Activated T-cell treated with anti-CD3 and anti-CD28 coated beads, Interleukin-2, amount 50 U/mL, for 1 hour (primary cell): ENCODE measurements around the gene STOML3.

ENCODE experiments used
- DNase-seq: peaks from one replicate; pipeline ENCODE4 v3.0.0-alpha.2; 2020

The STOML3 gene

GRCh38 chr13:38979891-38980749 lies 10.5 kb downstream of the STOML3 start:
- no peak for DNase-seq

- no peak for DNase-seq
Observed at GRCh38 chr13:38970380-38971051, 20.1 kb downstream of the STOML3 start.

DNA sequence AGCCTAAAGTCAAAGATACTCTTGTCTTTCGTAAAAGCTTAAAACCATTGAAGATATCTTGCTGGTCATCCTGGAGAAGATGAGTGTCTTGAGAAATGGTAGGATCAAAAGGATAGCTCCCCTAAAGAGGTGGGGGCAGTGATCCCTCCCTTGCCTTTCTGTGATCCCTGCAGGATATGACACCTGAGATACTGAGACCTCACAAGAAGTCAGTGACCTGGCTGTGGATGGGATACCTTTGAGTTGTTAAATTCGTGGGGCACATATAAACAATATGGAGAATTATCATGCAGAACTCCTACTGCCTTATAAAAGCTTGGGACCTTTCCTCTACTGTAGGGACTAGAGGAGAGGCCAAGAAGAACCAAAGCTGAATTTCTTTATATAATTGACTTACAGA lies 21.4 kb downstream of the STOML3 start:
- no peak for DNase-seq

- no peak for DNase-seq
Observed at GRCh38 chr13:38967446-38967845, 23.2 kb downstream of the STOML3 start.

DNA sequence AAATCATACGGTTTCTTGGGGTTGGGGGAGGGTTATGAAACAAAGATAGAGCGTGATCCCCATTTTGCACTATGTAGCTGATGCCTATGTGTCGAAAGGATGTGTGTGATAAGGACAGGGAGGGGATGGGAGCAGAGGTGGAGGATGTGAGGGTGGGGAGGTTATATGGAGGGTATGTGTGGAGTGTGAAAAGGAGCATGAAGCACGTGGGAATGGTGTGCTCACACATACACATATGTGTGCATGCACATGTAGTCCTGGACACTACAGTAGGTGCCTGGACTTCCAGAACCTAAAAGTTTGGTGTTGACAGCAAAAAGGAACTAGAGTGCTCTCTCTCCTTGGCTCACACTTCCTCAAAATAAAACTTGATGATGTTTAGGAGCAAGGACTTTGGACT lies 25.4 kb downstream of the STOML3 start:
- no peak for DNase-seq

GRCh38 chr13:38960175-38960574 lies 30.5 kb downstream of the STOML3 start:
- no peak for DNase-seq

- no peak for DNase-seq
Observed at GRCh38 chr13:38957794-38958592, 32.6 kb downstream of the STOML3 start.

DNA sequence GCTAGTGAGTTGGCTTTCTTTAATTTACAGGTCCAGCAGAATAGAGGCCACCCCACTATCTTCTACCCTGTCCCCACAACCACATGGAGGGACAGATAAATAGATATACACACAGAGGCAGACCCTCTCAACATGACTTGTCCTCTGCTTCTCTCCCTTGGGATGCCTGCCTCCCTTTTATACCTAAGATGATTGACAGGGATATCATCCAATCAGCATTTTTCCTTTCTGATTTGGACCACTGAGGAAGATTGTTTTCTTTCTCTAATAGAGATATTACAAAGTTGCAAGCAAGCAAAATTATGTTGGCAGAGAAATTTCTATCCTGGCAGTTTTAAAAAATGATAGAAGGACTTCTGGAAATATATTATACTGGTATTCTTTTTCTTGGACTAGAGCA lies 35.8 kb downstream of the STOML3 start:
- DNase-seq = no peak

- no peak for DNase-seq
Observed at GRCh38 chr13:38954291-38954690, 36.3 kb downstream of the STOML3 start.

- DNase-seq = no peak
Observed at GRCh38 chr13:38952827-38953226, 37.8 kb downstream of the STOML3 start.

DNA sequence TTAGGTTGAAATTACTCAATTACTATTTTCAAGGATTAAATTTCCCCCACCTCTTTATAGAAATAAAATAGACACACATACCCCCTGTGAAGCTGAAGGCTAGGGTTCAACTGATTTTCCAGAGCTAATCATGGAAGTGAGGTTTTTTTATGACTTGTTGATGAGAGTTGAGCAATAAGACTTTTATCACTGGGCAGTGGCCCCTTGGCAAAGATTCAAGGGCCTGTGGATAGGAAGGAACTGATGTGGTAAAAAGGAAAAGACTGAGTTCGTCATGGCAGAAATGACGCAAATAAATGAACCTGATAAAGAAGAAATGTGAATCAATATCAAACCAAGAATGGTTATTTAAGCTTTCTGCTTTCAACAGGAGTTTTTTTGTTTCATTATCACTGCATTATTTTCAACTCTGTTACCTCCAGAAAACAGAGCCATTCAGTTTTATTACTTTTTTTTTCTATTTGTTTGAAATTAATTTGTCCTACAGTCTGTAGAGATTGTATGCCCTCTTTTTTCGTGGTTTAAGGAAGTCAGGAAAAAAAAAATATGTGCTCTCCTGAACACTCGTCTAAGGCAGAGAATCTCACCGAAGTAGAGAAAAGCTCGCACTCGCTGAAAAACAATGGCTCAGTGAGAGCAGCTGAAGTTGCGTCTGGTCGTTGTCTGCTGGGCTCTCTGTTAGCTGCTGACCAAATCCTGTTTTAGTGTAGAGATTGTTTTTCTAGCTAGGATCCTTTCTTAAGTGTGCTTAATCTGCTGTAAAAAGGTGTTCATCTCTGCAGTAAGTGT lies 38.9 kb downstream of the STOML3 start:
- no peak for DNase-seq

DNA sequence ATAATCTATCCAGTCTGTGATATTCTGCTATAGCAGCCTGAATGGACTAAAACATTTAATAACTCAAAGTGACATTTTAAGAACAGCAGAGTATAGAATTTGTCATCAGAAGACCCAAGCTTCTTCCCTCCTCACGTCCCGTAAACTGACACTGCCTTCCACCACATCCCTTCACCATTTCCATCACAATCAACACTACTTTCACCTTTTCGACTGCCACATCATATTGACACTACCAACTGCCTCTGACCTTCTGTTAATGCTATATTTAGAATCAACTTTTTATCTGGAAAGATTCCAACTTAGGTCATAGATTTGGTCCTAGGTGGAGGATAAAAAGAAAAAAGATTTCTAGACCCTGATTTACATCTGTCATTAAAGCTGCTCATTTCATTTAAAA lies 39.6 kb downstream of the STOML3 start:
- DNase-seq = no peak

- no peak for DNase-seq
Observed at GRCh38 chr13:38947054-38947453, 43.6 kb downstream of the STOML3 start.

GRCh38 chr13:38944219-38944618 lies 46.4 kb downstream of the STOML3 start:
- no peak for DNase-seq

GRCh38 chr13:38943231-38943630 lies 47.4 kb downstream of the STOML3 start:
- DNase-seq = no peak

GRCh38 chr13:38941353-38941945 lies 49.2 kb downstream of the STOML3 start:
- no peak for DNase-seq

DNA sequence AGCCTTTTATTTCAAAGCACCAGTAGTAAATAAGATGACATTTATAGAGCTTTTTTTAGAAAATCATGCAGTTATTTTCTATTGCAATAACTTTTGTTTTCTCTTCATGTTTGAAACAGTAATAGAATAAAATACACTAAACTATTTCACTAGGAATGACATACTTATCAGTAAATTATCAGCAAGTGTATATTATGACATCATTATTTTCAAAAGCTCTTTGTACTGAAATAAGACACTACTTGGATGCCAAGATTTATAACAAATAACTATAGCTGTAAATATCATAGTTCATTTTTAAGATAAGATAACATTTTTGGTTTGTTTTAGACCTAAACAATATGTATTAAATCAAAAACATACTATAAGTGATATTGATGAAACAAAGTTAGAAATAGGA lies 56.8 kb downstream of the STOML3 start:
- no peak for DNase-seq

DNA sequence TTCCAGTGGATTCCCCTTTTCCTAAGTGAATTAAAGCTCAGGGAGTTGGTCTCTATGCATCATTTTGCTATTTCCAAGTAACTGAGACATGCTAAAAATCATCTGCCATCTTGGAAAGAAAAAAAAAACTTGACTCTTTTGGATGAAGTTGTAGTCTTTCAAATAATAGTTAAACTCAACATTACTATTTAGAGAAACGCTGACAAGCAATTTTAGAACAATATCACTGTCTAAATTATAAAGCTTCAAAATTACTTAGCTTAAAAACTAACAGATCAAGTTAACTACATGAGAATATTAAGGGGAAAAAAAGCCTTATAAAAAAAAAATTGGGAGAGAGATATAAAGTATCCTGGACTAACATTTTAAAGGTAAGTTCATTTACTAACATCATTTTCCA lies 68.5 kb downstream of the STOML3 start:
- no peak for DNase-seq

- no peak for DNase-seq
Observed at GRCh38 chr13:38921081-38921480, 69.5 kb downstream of the STOML3 start.
